Hematopoietic multipotent progenitor cell treated with erythropoietin and hydrocortisone succinate and interleukin-3 and kit ligand, for 17 days (in vitro differentiated cells): Measurements from ENCODE around the gene CACNA1C.

Experiments
- DNase-seq: peaks from one replicate; pipeline ENCODE4 v3.0.0-alpha.2; 2015; ENCODE audit warnings: low spot score

The CACNA1C gene

GRCh38 chr12:2557597-2557996, 504.8 kb downstream of the CACNA1C start:
- no peak for DNase-seq

- DNase-seq, result no peak
Observed at GRCh38 chr12:2559931-2560330, 507.1 kb downstream of the CACNA1C start.

GRCh38 chr12:2560356-2560755, 507.6 kb downstream of the CACNA1C start:
- no peak for DNase-seq

GRCh38 chr12:2561367-2561766, 508.6 kb downstream of the CACNA1C start:
- DNase-seq, result no peak

GRCh38 chr12:2562400-2562799, 509.6 kb downstream of the CACNA1C start:
- no peak for DNase-seq

GRCh38 chr12:2563709-2564108, 510.9 kb downstream of the CACNA1C start:
- DNase-seq, result no peak

GRCh38 chr12:2566161-2566560, 513.4 kb downstream of the CACNA1C start:
- DNase-seq, result no peak

- DNase-seq, result no peak
Observed at GRCh38 chr12:2567711-2568110, 514.9 kb downstream of the CACNA1C start.

- DNase-seq, result no peak
Observed at GRCh38 chr12:2570562-2570961, 517.8 kb downstream of the CACNA1C start.

GRCh38 chr12:2574355-2574935, 521.7 kb downstream of the CACNA1C start:
- no peak for DNase-seq

- DNase-seq, result no peak
Observed at GRCh38 chr12:2575245-2575644, 522.5 kb downstream of the CACNA1C start.

- no peak for DNase-seq
Observed at GRCh38 chr12:2578211-2578610, 525.4 kb downstream of the CACNA1C start.

GRCh38 chr12:2578772-2579171, 526.0 kb downstream of the CACNA1C start:
- no peak for DNase-seq

GRCh38 chr12:2580821-2581220, 528.0 kb downstream of the CACNA1C start:
- DNase-seq, result no peak

- no peak for DNase-seq
Observed at GRCh38 chr12:2581293-2582045, 528.7 kb downstream of the CACNA1C start.

- no peak for DNase-seq
Observed at GRCh38 chr12:2582631-2583030, 529.8 kb downstream of the CACNA1C start.

- DNase-seq, result peak; percentile 10
Observed at GRCh38 chr12:2583091-2583497, 530.3 kb downstream of the CACNA1C start.

GRCh38 chr12:2583642-2584401, 531.0 kb downstream of the CACNA1C start:
- no peak for DNase-seq

GRCh38 chr12:2586156-2587038, 533.6 kb downstream of the CACNA1C start:
- no peak for DNase-seq

GRCh38 chr12:2588345-2588744, 535.6 kb downstream of the CACNA1C start:
- DNase-seq, result no peak

GRCh38 chr12:2589381-2589780, 536.6 kb downstream of the CACNA1C start:
- no peak for DNase-seq

GRCh38 chr12:2593045-2593444, 540.3 kb downstream of the CACNA1C start:
- no peak for DNase-seq
